ENCODE results near the gene MVK.

The MVK gene

GRCh38 chr12:109573029-109573913 lies at the start of gene MVK, which contains the start of gene MMAB:
MVK (plus strand) TSS chr12:109573794; CDS start chr12:109574823, 1,029 bp downstream.
MMAB (minus strand) TSS chr12:109573504; CDS start chr12:109573480, 24 bp downstream.
- peak; percentile 98 for DNase-seq (ENCODE audit: low read depth)

GRCh38 chr12:109524466-109525278 lies 48.9 kb upstream of the MVK start:
- no peak for DNase-seq (ENCODE audit: low read depth)

GRCh38 chr12:109525279-109525585 lies 48.4 kb upstream of the MVK start:
- no peak for DNase-seq (ENCODE audit: low read depth)

GRCh38 chr12:109527489-109528123 lies 46.0 kb upstream of the MVK start:
- DNase-seq (ENCODE audit: low read depth): no peak

- no peak for DNase-seq (ENCODE audit: low read depth)
Observed at GRCh38 chr12:109529691-109530640, 43.6 kb upstream of the MVK start.

GRCh38 chr12:109531411-109531810 lies 42.2 kb upstream of the MVK start:
- DNase-seq (ENCODE audit: low read depth): no peak

- no peak for DNase-seq (ENCODE audit: low read depth)
Observed at GRCh38 chr12:109532721-109533486, 40.7 kb upstream of the MVK start.

GRCh38 chr12:109533487-109533740 lies 40.2 kb upstream of the MVK start:
- no peak for DNase-seq (ENCODE audit: low read depth)

GRCh38 chr12:109534456-109534855 lies 39.1 kb upstream of the MVK start:
- DNase-seq (ENCODE audit: low read depth): no peak

- DNase-seq (ENCODE audit: low read depth): no peak
Observed at GRCh38 chr12:109535231-109535862, 38.2 kb upstream of the MVK start.

GRCh38 chr12:109535863-109536250 lies 37.7 kb upstream of the MVK start:
- no peak for DNase-seq (ENCODE audit: low read depth)

GRCh38 chr12:109537136-109537535 lies 36.5 kb upstream of the MVK start:
- DNase-seq (ENCODE audit: low read depth): no peak

- no peak for DNase-seq (ENCODE audit: low read depth)
Observed at GRCh38 chr12:109538191-109538863, 35.3 kb upstream of the MVK start.

GRCh38 chr12:109539508-109539907 lies 34.1 kb upstream of the MVK start:
- no peak for DNase-seq (ENCODE audit: low read depth)

- DNase-seq (ENCODE audit: low read depth): no peak
Observed at GRCh38 chr12:109540526-109541412, 32.8 kb upstream of the MVK start.

- DNase-seq (ENCODE audit: low read depth): no peak
Observed at GRCh38 chr12:109541413-109541726, 32.2 kb upstream of the MVK start.

GRCh38 chr12:109542014-109542413 lies 31.6 kb upstream of the MVK start:
- no peak for DNase-seq (ENCODE audit: low read depth)

- DNase-seq (ENCODE audit: low read depth): no peak
Observed at GRCh38 chr12:109542876-109543275, 30.7 kb upstream of the MVK start.

- DNase-seq (ENCODE audit: low read depth): no peak
Observed at GRCh38 chr12:109544955-109545531, 28.6 kb upstream of the MVK start.

Data from stimulated activated CD4-positive, alpha-beta T cell treated with anti-CD3 and anti-CD28 coated beads, Interleukin-2, amount 100 ng/mL, for 4 hours (primary cell).